GM23338 (cell line): ENCODE results near the gene RGS6. TPM values are rescaled to one million over a fixed set of nuclear protein-coding genes. Genes with fewer than 3 reads are reported as not detected.

ENCODE experiments used
- ATAC-seq: fragments of 200-7000 bp; cut with Tn5 transposase; 3 replicates; pipeline ENCODE4 v1.9.1; 2020
- DNase-seq: peaks from one replicate; pipeline ENCODE4 v3.0.0-alpha.2; 2015; ENCODE audit warnings: low spot score
- H2AFZ ChIP-seq: fragments of 200-600 bp; sonication (generic); 2 replicates; pipeline ENCODE4 v1.8.0; 2016; ENCODE audit warnings: antibody characterized with exemption, mild to moderate bottlenecking, moderate library complexity
- H3F3A ChIP-seq: fragments of 200-600 bp; sonication (generic); replicated peaks from 2 replicates; pipeline ENCODE4 v1.8.0; 2017; ENCODE audit warnings: antibody characterized with exemption, mixed run types, low read depth
- H3K27ac ChIP-seq: fragments of 200-600 bp; sonication (generic); 2 replicates; pipeline ENCODE4 v1.6.1; 2016; ENCODE audit warnings: low read depth
- H3K27me3 ChIP-seq: fragments of 200-600 bp; sonication (generic); 2 replicates; pipeline ENCODE4 v1.8.0; 2016; ENCODE audit warnings: mild to moderate bottlenecking, mixed run types, moderate library complexity; ENCODE audit not compliant: insufficient read depth
- H3K36me3 ChIP-seq: fragments of 200-600 bp; sonication (generic); 2 replicates; pipeline ENCODE4 v1.8.0; 2016; ENCODE audit warnings: mild to moderate bottlenecking; ENCODE audit not compliant: insufficient read depth
- H3K4me1 ChIP-seq: fragments of 200-600 bp; sonication (generic); 2 replicates; pipeline ENCODE4 v1.8.0; 2016; ENCODE audit warnings: mild to moderate bottlenecking, moderate library complexity; ENCODE audit not compliant: insufficient read depth
- H3K4me2 ChIP-seq: fragments of 200-600 bp; sonication (generic); 2 replicates; pipeline ENCODE4 v1.7.1; 2017; ENCODE audit warnings: mixed run types
- H3K4me3 ChIP-seq: fragments of 200-600 bp; sonication (generic); 2 replicates; pipeline ENCODE4 v1.6.1; 2016; ENCODE audit warnings: mixed run types
- H3K79me2 ChIP-seq: fragments of 200-600 bp; sonication (generic); replicated peaks from 2 replicates; pipeline ENCODE4 v1.8.0; 2017; ENCODE audit warnings: mild to moderate bottlenecking; ENCODE audit not compliant: insufficient read depth
- H3K9me2 ChIP-seq: fragments of 200-600 bp; sonication (generic); 2 replicates; pipeline ENCODE4 v1.8.0; 2017; ENCODE audit not compliant: insufficient read depth
- H4K20me1 ChIP-seq: fragments of 200-600 bp; sonication (generic); replicated peaks from 2 replicates; pipeline ENCODE4 v1.8.0; 2017; ENCODE audit warnings: mild to moderate bottlenecking; ENCODE audit not compliant: insufficient read depth
- H3K27ac Mint-ChIP-seq: 2 replicates; pipeline ENCODE4 v1.8.0; 2020; ENCODE audit warnings: inconsistent platforms, mild to moderate bottlenecking, moderate library complexity, mixed read lengths
- H3K27me3 Mint-ChIP-seq: 3 replicates; pipeline ENCODE4 v1.8.0; 2022; ENCODE audit warnings: low read depth, mild to moderate bottlenecking, moderate library complexity, mixed read lengths, inconsistent platforms; ENCODE audit not compliant: insufficient read depth, poor library complexity
- H3K36me3 Mint-ChIP-seq: 3 replicates; pipeline ENCODE4 v1.8.0; 2021; ENCODE audit warnings: low read depth, mild to moderate bottlenecking, inconsistent platforms, moderate library complexity, mixed read lengths
- H3K4me1 Mint-ChIP-seq: 3 replicates; pipeline ENCODE4 v1.8.0; 2020; ENCODE audit warnings: mild to moderate bottlenecking, inconsistent platforms, mixed read lengths
- H3K4me3 Mint-ChIP-seq: 3 replicates; pipeline ENCODE4 v1.8.0; 2021; ENCODE audit warnings: moderate library complexity, mild to moderate bottlenecking, inconsistent platforms, mixed read lengths
- H3K9me3 Mint-ChIP-seq: 3 replicates; pipeline ENCODE4 v1.8.0; 2020; ENCODE audit warnings: moderate library complexity, mild to moderate bottlenecking, inconsistent platforms, mixed read lengths
- CREB1 ChIP-seq: fragments of 250-450 bp; sonication (Bioruptor Pico); IDR thresholded peaks from 2 replicates; pipeline ENCODE4 v1.5.0; 2020; ENCODE audit warnings: low read depth, mild to moderate bottlenecking, moderate library complexity
- JUNB ChIP-seq: IDR thresholded peaks from one replicate; pipeline ENCODE4 v1.6.1; 2016; ENCODE audit warnings: antibody characterized with exemption; ENCODE audit not compliant: unreplicated experiment
- NANOG ChIP-seq: IDR thresholded peaks from 2 replicates; pipeline ENCODE4 v1.6.1; 2016; ENCODE audit warnings: antibody characterized with exemption, borderline replicate concordance
- POLR2AphosphoS5 ChIP-seq: IDR thresholded peaks from 2 replicates; pipeline ENCODE4 v1.6.1; 2016; ENCODE audit warnings: antibody characterized with exemption, low read depth
- ZNF114 ChIP-seq: fragments of 250-450 bp; sonication (Bioruptor Pico); IDR thresholded peaks from 2 replicates; pipeline ENCODE4 v1.5.0; 2020; ENCODE audit warnings: mild to moderate bottlenecking, moderate library complexity
- ZNF331 ChIP-seq: fragments of 250-450 bp; sonication (Bioruptor Pico); IDR thresholded peaks from 2 replicates; pipeline ENCODE4 v1.5.0; 2020; ENCODE audit warnings: low read depth, mild to moderate bottlenecking, moderate library complexity
- ZNF462 ChIP-seq: fragments of 250-450 bp; sonication (Bioruptor Pico); IDR thresholded peaks from 2 replicates; pipeline ENCODE4 v1.5.0; 2020; ENCODE audit warnings: mild to moderate bottlenecking, moderate library complexity
- polyA plus RNA-seq: library from polyadenylated mRNA; unstranded; fragments of >200 nt; fragmentation: Nextera tagmentation; extraction: Ambion mirVana; gene quantifications from 2 replicates; pipeline ENCODE4 v1.2.1, GENCODE V29; 2016
- total RNA-seq: library from RNA; depleted of rRNA; stranded (reverse); fragments of >200 nt; shearing (Covaris generic); gene quantifications from 2 replicates; pipeline ENCODE4 v1.2.3, GENCODE V29; 2014

Gene RGS6
- total and polyA plus RNA-seq, 2 experiments from 2014 or later: 0.66 to 0.83 TPM

GRCh38 chr14:72350215-72350614, 418.0 kb downstream of the RGS6 start:
- Histone ChIP-seq H3K36me3 (no peaks in the 10 kb centered on the region), H4K20me1 (no peaks in the 10 kb centered on the region), H3K79me2 (no peaks in the 10 kb centered on the region), H3K4me2 (no peak overlapping the region), H3K9me2 (no peaks in the 10 kb centered on the region), H3K27me3 (no peaks in the 10 kb centered on the region), H3K4me3 (no peak overlapping the region), H2AFZ (no peak overlapping the region), H3F3A (no peaks in the 10 kb centered on the region), H3K4me1 (no peaks in the 10 kb centered on the region), H3K27ac (no peak overlapping the region)
- Mint-ChIP-seq H3K27me3 (no peaks in the 10 kb centered on the region), H3K9me3 (no peaks in the 10 kb centered on the region), H3K4me1 (no peaks in the 10 kb centered on the region), H3K36me3 (no peaks in the 10 kb centered on the region), H3K27ac (no peak overlapping the region), H3K4me3 (no peak overlapping the region)
- ATAC-seq (no peak), DNase-seq (no peak)
- TF ChIP-seq ZNF114 (CRISPR knock-in tag): no peak
- no peak for TF ChIP-seq JUNB
- TF ChIP-seq POLR2AphosphoS5: no peak
- TF ChIP-seq CREB1 (CRISPR knock-in tag): no peak
- TF ChIP-seq ZNF331 (CRISPR knock-in tag): no peak
- TF ChIP-seq NANOG: no peak
- TF ChIP-seq ZNF462 (CRISPR knock-in tag): no peak

GRCh38 chr14:72352012-72352411, 419.8 kb downstream of the RGS6 start:
- Histone ChIP-seq H2AFZ (no peak overlapping the region), H3F3A (no peaks in the 10 kb centered on the region), H3K27ac (no peak overlapping the region), H3K4me2 (no peak overlapping the region), H4K20me1 (no peaks in the 10 kb centered on the region), H3K4me3 (no peak overlapping the region), H3K4me1 (no peaks in the 10 kb centered on the region), H3K9me2 (no peaks in the 10 kb centered on the region), H3K79me2 (no peaks in the 10 kb centered on the region), H3K27me3 (no peaks in the 10 kb centered on the region), H3K36me3 (no peaks in the 10 kb centered on the region)
- no peak for ATAC-seq
- Mint-ChIP-seq H3K9me3 (peaks cover 14% of the 10 kb centered on the region), H3K4me1 (no peaks in the 10 kb centered on the region; the same call in 2 of the 3 replicates), H3K36me3 (peaks cover under 1% of the 10 kb centered on the region; the same call in 1 of the 3 replicates), H3K4me3 (no peak overlapping the region), H3K27me3 (no peaks in the 10 kb centered on the region), H3K27ac (no peak overlapping the region)
- DNase-seq: no peak
- no peak for TF ChIP-seq ZNF462 (CRISPR knock-in tag)
